ENCODE data around the gene EHD3. TPM values are rescaled to one million over a fixed set of nuclear protein-coding genes. Genes with fewer than 3 reads are reported as not detected.

The EHD3 gene
- total RNA-seq, 1 donor from 2014 or later: 20.9 TPM

DNA sequence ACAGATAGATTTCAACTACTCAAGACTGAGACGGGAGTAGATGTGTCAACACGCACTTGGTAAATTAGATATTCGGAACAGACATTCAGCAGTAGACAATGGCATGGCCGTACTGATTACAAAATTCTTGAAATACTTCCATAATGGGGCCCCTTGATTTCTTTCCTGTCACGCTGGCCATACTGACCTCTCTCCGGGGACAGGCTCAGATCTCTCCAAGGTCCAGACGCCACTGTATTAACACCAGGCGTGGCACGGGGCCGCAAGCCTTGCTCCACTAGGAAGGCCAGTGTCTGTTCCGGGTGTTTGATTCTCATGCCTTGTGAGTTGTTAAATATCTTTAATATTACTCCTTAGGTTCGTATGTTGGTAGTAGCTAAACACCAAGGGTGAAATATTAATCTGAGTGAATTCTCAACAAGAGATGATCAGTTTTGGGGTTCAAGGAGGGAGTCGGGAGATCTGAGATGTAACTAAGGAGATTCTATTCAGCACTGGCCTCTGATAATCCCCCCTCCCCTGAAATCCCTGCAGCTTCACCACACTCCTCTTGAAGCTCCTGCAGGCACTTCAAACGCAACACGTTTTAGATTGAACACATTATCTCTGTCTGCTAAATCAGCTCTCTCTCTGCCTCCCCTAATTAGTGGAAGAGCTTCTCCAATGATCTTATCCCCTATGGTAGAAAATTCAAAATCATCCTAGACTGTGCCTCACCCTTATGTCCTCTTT, 2.2 kb upstream of the EHD3 start:
- H3K4me3 ChIP-seq (ENCODE audit: insufficient read depth, low read depth, low read length): no peak overlapping the region
- H3K4me3 Mint-ChIP-seq (ENCODE audit: unreplicated experiment): no peak overlapping the region
- FAIRE-seq: no peak
- DNase-seq (ENCODE audit: low read depth): no peak
- H3K4me1 Mint-ChIP-seq (ENCODE audit: low read depth, unreplicated experiment): peaks cover 16% of the 10 kb centered on the region
- H3K36me3 Mint-ChIP-seq (ENCODE audit: low read depth, unreplicated experiment): no peaks in the 10 kb centered on the region
- no peak overlapping the region for H2AFZ ChIP-seq (ENCODE audit: low read depth, low read length)
- TF ChIP-seq, protein P1, sequence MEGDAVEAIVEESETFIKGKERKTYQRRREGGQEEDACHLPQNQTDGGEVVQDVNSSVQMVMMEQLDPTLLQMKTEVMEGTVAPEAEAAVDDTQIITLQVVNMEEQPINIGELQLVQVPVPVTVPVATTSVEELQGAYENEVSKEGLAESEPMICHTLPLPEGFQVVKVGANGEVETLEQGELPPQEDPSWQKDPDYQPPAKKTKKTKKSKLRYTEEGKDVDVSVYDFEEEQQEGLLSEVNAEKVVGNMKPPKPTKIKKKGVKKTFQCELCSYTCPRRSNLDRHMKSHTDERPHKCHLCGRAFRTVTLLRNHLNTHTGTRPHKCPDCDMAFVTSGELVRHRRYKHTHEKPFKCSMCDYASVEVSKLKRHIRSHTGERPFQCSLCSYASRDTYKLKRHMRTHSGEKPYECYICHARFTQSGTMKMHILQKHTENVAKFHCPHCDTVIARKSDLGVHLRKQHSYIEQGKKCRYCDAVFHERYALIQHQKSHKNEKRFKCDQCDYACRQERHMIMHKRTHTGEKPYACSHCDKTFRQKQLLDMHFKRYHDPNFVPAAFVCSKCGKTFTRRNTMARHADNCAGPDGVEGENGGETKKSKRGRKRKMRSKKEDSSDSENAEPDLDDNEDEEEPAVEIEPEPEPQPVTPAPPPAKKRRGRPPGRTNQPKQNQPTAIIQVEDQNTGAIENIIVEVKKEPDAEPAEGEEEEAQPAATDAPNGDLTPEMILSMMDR (IDR thresholded peaks at IDR 0.05; ENCODE audit: insufficient read depth, low read depth, low read length): no peak
- TF ChIP-seq EZH2 (IDR thresholded peaks at IDR 0.05; ENCODE audit: insufficient read depth, low read length): no peak
- no peaks in the 10 kb centered on the region for H3K9me3 Mint-ChIP-seq (ENCODE audit: unreplicated experiment)
- H3K9me3 ChIP-seq (ENCODE audit: insufficient read depth, low read depth, low read length): no peaks in the 10 kb centered on the region
- no peaks in the 10 kb centered on the region for H3K36me3 ChIP-seq (ENCODE audit: insufficient read depth, low read length)
- no peak overlapping the region for H3K27ac ChIP-seq (ENCODE audit: low read depth, low read length)
- no peak overlapping the region for H3K4me2 ChIP-seq (ENCODE audit: low read length)
- no peak overlapping the region for H3K27ac Mint-ChIP-seq (ENCODE audit: unreplicated experiment)
- no peak overlapping the region for H3K9ac ChIP-seq (ENCODE audit: low read length)
- peaks cover 8% of the 10 kb centered on the region for H3K27me3 ChIP-seq (ENCODE audit: insufficient read depth, low read length)
- H3K79me2 ChIP-seq (ENCODE audit: insufficient read depth, low read length): peaks cover 24% of the 10 kb centered on the region
- H4K20me1 ChIP-seq (ENCODE audit: insufficient read depth, low read length): peaks cover 21% of the 10 kb centered on the region
- peaks cover 6% of the 10 kb centered on the region for H3K27me3 Mint-ChIP-seq (ENCODE audit: low read depth, unreplicated experiment)
- H3K4me1 ChIP-seq (ENCODE audit: insufficient read depth, low read length): peaks cover 17% of the 10 kb centered on the region

DNA sequence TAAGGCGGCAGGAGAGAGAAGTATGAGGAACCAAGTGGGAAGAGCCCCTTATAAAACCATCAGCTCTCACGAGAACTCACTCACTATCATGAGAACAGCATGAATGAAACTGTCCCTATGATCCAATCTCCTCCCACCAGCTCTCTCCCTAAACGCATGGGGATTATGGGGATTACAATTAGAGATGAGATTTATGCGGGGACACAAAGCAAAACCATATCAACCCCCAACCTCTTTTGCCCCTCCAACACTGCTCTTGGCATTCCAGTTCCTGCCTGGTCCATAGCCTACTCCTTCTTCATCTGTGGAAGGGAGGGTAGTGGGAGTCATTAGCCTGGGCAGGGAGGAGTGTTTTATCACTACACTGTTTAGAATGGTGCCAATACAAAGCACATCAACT, 1.4 kb upstream of the EHD3 start:
- no peak for DNase-seq (ENCODE audit: low read depth)
- peaks cover 26% of the 10 kb centered on the region for H4K20me1 ChIP-seq (ENCODE audit: insufficient read depth, low read length)

More for the DNA sequence above, 1.4 kb upstream of the EHD3 start:
- no peaks in the 10 kb centered on the region for H3K9me3 ChIP-seq (ENCODE audit: insufficient read depth, low read depth, low read length)
- H3K4me3 Mint-ChIP-seq (ENCODE audit: unreplicated experiment): no peak overlapping the region
- no peak overlapping the region for H3K27ac ChIP-seq (ENCODE audit: low read depth, low read length)
- H3K4me3 ChIP-seq (ENCODE audit: insufficient read depth, low read depth, low read length): no peak overlapping the region
- peaks cover 6% of the 10 kb centered on the region for H3K27me3 Mint-ChIP-seq (ENCODE audit: low read depth, unreplicated experiment)
- peaks cover 30% of the 10 kb centered on the region for H3K79me2 ChIP-seq (ENCODE audit: insufficient read depth, low read length)
- peaks cover 16% of the 10 kb centered on the region for H3K4me1 Mint-ChIP-seq (ENCODE audit: low read depth, unreplicated experiment)
- H3K4me1 ChIP-seq (ENCODE audit: insufficient read depth, low read length): peaks cover 17% of the 10 kb centered on the region
- no peaks in the 10 kb centered on the region for H3K36me3 ChIP-seq (ENCODE audit: insufficient read depth, low read length)
- H2AFZ ChIP-seq (ENCODE audit: low read depth, low read length): no peak overlapping the region
- H3K9ac ChIP-seq (ENCODE audit: low read length): no peak overlapping the region
- no peak overlapping the region for H3K27ac Mint-ChIP-seq (ENCODE audit: unreplicated experiment)
- no peaks in the 10 kb centered on the region for H3K36me3 Mint-ChIP-seq (ENCODE audit: low read depth, unreplicated experiment)
- peaks cover 5% of the 10 kb centered on the region for H3K27me3 ChIP-seq (ENCODE audit: insufficient read depth, low read length)
- no peak overlapping the region for H3K4me2 ChIP-seq (ENCODE audit: low read length)
- TF ChIP-seq, protein P1 (IDR thresholded peaks at IDR 0.05; ENCODE audit: insufficient read depth, low read depth, low read length): no peak
- no peak for TF ChIP-seq EZH2 (IDR thresholded peaks at IDR 0.05; ENCODE audit: insufficient read depth, low read length)
- H3K9me3 Mint-ChIP-seq (ENCODE audit: unreplicated experiment): no peaks in the 10 kb centered on the region
- no peak for FAIRE-seq
